CMK (cell line): ENCODE data around the gene HECW1.
"Not testable (repeated sequence)": the region's sequence is repeated elsewhere in the genome, so short reads cannot be mapped to it uniquely, and the experiment has no call there.

Experiments used
- DNase-seq: peaks from one replicate; pipeline ENCODE4 v3.0.0-alpha.2; 2010; ENCODE audit warnings: low read depth

HECW1 gene

DNA sequence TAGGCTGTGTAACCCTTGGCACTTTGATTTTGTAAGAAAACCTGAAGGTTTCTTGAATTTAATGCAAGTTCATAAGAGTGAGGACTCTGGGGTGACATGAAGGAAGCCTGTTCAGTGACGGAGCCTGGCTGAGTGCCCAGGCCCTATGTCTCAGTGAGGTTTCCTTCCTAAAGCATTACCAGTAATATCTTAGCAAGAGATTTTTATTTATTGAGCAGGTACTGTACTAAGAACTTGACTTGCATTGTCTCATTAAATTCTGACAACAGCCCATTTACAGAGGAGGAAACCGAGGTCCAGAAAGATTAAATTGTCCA, 197.2 kb downstream of the HECW1 start:
- no peak for DNase-seq

DNA sequence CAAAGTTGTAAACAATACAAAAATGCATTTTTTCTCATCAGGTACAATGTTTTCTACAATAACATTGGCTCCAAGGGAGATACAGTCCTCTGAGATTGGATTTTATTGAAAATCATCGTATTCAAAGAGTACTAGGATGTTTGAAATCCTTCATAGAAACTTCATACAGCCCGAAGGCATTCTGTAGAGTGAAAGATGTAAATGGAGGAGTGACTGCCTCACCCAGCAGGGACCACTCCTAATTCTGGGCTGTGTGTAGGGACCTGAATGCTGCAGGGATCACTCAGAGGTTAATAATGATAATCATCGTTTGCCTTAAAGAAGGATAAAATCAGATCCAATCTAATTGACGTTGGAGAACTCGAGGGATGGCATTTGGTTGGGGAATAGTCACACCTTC, 198.6 kb downstream of the HECW1 start:
- no peak for DNase-seq

DNA sequence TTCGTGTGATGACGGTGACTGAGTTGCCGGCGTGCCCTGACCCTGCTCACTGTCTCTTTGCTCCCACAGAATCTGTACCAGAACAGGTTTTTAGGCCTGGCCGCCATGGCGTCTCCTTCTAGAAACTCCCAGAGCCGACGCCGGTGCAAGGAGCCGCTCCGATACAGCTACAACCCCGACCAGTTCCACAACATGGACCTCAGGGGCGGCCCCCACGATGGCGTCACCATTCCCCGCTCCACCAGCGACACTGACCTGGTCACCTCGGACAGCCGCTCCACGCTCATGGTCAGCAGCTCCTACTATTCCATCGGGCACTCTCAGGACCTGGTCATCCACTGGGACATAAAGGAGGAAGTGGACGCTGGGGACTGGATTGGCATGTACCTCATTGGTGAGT, 199.2 kb downstream of the HECW1 start:
- DNase-seq, result no peak

- DNase-seq, result no peak
Observed at GRCh38 chr7:43313628-43314378, 201.4 kb downstream of the HECW1 start.

DNA sequence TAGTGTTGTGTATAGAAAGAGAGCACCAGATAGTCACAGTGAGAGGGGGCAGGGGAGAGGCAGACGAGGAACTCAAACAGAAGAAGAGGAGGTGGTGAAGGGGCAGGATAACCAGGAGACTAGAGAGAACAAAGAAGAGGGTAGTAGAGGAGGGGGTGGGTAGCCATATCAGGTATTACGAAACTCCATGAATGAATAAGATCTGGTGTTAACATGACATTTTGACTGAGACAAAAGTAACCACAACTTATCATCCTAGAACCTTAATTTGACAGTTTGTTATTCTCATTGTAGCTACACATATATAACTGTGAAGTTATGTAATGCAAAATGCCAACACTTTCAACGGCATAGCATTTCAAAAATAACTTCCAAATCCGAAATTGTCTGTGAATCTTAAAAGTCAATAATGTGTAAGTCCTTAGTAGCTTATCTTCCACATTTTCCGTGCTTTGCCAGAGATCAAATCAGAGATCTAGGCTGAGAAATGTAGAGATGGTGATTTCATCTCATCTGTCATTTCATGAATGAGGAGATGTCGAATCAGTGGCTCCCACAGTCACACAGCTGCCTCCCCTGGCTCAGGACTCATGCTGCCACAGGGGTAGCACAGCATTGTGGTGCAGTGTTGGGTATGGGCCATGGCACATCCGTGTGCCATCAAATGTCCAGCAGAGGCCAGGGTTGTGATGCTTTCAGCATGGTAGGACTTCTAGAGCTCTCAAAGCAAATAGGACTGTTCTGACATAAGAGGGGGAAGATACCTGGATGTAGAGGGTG, 202.1 kb downstream of the HECW1 start:
- DNase-seq, result no peak

DNA sequence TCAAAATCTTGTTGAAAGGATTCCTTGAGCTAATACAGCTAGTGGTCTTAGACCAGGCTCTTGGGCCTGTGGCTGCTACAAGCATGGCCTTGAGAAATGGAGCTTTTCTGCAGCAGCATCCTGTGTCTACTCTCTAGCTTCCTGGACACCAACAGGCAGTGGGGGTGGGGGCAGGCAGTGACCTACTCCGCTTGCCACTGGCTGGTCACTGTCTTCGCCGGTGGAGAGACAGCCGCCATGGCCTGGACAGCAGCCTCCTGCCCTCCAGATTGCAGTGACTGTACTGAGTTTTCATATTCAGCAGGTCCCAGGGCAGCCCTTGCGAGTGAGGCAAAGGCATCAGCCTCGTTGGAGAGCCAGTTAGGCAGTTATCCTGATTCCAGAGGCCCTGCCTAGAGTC, 204.6 kb downstream of the HECW1 start:
- no peak for DNase-seq

DNA sequence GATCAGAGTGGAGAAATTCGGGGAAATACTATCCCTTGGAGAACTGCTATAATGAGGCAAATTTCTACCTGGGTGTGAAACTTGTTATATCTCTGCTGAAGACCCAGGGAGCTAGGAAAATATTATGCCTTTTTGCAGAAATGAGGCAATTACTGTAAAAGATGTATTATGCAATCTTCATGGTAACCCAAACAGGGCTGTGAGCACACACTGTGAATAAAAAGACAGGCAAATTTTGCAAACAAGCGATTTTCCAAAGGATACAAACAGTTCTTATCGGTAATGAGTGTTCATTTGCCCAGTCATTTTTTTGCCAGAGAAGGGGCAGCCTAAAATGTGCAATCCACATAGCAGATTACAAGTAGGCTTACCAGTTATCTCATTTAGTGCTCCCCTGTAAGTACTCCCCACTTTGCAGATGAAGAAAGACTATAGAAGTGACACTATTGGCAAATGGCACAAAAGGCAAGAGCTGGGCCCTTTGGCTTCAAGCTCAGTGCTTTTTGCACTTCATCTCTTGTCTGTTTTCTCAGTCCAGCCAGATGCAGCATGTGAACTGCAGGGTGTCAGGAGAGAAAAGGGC, 205.8 kb downstream of the HECW1 start:
- DNase-seq, result no peak

DNA sequence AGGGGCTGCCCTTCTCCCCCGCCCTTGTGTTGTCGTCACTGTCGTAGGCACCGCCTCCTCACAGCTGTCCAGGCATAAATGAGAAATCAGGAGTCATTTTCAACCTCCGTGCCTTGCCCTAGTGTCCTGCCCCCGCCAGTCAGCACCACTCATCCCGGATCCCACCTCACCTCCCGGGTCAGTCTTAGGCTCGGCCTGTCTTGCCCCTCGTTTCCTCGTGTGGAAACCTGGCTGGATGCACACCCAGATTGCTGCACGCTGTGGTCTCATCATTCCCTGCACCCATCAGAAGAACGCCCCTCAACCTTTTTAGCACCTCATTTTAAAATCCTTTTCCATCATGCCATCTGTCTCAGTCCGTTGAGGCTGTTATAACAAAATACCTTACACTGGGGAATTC, 213.1 kb downstream of the HECW1 start:
- no peak for DNase-seq

- DNase-seq, result no peak
Observed at GRCh38 chr7:43328336-43328735, 215.9 kb downstream of the HECW1 start.

DNA sequence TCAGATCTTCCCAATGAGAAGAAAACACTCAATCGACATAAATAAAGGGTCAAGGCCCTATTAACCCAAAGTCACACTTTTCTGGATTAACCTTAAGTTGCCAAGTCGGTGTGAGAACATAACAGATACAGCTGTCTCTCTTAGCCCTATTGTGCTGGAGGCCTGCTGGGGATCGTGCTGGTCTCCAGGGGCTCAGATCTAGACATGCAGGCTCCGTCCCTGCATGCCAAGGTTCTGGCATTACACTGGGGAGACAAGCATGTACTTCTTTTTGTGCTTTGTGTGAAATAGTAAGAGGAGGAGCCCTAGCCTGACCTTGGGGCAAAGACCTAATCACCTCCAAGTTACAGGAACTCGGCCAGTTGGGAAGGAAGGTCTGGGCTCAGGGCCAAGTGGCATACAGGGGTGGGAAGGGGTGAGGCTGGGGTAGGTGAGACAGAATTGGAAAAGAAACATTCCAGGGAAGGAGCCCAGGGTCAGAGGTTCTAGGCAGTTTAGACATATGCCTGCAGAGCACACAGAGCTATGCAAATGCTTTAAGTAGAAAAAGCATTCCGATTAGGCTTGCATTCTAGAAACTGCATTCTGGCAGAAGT, 216.4 kb downstream of the HECW1 start:
- no peak for DNase-seq

- no peak for DNase-seq
Observed at GRCh38 chr7:43332193-43332796, 219.8 kb downstream of the HECW1 start.

- no peak for DNase-seq
Observed at GRCh38 chr7:43337191-43337590, 224.7 kb downstream of the HECW1 start.

DNA sequence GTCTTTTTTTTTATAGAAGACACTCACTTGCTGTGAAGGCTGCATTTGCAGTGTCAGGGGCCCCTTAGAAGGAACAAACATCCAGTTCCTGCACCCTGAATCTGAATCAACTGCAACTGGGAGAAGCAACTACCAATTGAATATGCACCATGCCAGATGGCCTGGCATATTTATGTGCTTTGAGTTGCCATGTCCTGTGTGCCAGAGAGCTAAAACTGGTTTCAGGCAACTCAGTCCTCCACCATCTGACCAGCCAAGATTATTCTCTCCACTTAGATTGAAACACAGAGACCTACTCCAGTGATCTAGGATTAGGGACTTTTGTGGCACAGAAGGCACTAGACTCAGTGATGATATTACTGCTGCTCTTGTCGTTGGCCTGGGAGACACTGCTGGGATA, 225.4 kb downstream of the HECW1 start:
- DNase-seq, result no peak

- no peak for DNase-seq
Observed at GRCh38 chr7:43341132-43341531, 228.7 kb downstream of the HECW1 start.

DNA sequence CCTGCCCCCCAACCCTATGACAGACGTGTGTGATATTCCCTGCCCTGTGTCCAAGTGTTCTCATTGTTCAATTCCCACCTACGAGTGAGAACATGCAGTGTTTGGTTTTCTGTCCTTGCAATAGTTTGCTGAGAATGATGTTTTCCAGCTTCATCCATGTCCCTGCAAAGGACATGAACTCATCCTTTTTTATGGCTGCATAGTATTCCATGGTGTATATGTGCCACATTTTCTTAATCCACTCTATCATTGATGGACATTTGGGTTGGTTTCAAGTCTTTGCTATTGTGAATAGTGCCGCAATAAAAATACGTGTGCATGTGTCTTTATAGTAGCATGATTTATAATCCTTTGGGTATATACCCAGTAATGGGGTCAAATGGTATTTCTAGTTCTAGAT, 231.0 kb downstream of the HECW1 start:
- not testable (repeated sequence) for DNase-seq

DNA sequence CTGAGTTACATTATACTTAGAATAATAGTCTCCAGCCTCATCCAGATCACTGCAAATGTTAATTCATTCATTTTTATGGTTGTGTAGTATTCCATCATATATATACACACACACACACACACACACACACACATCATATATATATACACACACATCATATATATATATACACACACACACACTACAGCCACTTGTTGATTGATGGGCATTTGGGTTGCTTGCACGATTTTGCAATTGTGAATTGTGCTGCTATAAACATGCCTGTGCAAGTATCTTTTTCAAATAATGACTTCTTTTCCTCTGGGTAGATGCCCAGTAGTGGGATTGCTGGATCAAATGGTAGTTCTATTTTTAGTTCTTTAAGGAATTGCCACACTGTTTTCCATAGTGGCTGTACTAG, 233.2 kb downstream of the HECW1 start:
- not testable (repeated sequence) for DNase-seq

DNA sequence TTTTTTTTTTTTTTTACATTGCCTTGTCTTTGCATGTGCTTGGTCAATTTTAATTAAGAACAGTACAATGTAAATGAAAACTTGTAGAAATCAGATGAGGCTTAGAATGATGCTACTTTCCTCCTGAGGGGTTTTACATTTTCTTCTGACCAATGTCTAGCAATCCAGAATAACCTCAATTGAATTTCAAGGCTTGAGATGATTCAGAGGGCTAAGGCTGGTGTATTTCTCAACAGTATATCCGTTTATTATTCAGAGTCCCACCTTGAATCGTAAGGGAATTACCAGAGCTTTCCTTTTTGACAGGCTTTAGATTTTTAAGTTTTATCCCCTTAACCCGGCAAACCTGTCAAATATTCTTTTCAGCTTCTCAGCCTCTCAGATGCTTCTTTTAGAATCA, 239.2 kb downstream of the HECW1 start:
- DNase-seq, result no peak

GRCh38 chr7:43353902-43354301, 241.5 kb downstream of the HECW1 start:
- DNase-seq, result no peak

DNA sequence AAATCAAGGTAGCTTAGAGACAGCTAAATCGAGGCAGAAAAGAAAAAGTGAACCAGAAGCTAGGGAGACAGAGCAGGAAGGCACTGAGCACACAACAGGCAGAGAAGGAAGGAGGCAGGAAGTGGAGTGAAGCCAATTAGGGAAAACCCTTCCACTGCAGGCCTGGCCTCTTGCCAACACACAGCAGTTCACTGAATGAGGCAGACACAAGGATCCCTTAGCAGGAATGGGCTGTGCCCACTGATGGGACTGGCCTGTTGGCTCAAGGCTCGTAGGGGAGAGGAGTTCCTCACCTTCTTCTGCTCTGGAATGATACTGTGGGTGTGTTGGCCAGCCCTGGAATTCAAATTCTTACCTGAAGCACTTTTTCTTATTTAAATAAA, 250.2 kb downstream of the HECW1 start:
- no peak for DNase-seq

DNA sequence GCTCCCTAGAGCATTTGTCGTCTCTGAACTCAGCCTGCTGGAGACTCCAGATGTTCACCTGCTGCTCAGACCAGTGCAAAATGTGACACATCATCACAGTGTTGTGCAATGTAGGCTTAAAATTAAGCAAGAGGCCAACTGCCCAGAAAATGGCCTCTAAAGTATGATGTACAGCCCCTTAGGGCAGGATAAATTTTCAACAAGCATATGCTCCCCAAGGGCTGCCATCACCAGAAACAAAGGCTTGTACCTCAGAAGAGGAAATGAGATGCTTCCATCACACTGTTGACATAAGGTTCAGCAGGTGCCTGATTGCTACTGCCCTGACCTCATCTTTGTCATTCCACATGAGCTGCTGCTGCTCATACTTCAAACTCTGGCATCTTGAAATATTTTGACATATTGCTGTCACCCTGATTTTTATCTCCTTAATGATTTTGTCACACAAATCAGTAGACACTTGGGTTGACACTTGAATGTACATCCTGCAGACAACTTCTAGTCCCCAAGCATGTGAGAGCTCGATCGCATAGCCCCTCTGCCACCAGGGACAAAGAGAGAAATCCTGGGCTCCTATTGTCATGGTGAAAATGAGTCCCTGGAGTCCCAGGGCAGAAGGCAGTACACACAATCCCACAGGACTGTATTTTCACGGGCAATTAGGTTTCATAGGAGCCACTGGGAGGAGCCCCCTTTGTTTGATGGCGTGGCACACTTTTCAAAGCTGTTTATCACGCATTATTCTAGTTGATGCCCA, 250.8 kb downstream of the HECW1 start:
- DNase-seq, result no peak

GRCh38 chr7:43364391-43364790, 251.9 kb downstream of the HECW1 start:
- DNase-seq, result no peak
